Activated T-cell treated with anti-CD3 and anti-CD28 coated beads, Interleukin-2, amount 50 U/mL, for 1 hour (primary cell): ENCODE data around the gene SLC9A3.
"Not testable (repeated sequence)": the region's sequence is repeated elsewhere in the genome, so short reads cannot be mapped to it uniquely, and the experiment has no call there.

Experiments
- DNase-seq: peaks from one replicate; pipeline ENCODE4 v3.0.0-alpha.2; 2020

SLC9A3 gene

DNA sequence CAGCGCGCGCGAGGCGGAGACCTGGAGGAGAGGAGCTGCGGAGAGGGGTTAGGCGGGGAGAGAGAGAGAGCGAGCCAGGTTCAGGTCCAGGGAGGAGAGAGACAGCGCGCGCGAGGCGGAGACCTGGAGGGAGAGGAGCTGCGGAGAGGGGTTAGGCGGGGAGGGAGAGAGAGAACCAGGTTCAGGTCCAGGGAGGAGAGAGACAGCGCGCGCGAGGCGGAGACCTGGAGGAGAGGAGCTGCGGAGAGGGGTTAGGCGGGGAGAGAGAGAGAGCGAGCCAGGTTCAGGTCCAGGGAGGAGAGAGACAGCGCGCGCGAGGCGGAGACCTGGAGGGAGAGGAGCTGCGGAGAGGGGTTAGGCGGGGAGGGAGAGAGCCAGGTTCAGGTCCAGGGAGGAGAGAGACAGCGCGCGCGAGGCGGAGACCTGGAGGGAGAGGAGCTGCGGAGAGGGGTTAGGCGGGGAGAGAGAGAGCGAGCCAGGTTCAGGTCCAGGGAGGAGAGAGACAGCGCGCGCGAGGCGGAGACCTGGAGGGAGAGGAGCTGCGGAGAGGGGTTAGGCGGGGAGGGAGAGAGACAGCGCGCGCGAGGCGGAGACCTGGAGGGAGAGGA is 49.9 kb downstream of the SLC9A3 start:
- DNase-seq = not testable (repeated sequence)

DNA sequence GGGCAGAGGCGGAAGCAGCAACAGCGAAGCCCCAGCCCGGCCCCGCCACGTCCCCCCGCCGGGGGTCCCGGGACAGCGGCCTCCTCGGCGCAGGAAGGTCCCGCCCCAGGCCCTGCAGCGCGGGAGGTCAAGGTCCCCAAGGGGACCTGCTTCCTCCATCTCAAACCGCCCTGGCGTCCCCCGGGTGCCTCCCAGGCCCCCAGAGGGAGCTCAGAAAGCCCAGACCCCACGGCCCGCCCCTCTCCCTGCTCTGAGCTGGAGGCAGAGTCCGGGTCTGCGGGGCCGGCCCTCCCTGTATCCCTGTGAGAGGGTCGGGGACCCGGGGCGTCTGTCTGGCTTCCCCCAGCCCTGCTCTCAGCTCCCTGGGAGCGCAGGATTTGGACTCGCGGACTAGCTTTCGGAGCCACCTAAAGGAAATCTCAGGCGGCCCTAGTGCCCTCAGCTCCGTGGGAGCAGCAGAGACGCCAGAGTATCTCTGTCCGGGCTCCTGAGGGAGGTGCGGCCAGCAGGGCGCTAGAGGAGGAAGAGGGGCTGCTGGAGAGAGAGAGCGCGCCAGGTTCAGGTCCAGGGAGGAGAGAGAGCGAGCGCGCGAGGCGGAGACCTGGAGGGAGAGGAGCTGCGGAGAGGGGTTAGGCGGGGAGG is 50.6 kb downstream of the SLC9A3 start:
- peak; percentile 57 for DNase-seq

DNA sequence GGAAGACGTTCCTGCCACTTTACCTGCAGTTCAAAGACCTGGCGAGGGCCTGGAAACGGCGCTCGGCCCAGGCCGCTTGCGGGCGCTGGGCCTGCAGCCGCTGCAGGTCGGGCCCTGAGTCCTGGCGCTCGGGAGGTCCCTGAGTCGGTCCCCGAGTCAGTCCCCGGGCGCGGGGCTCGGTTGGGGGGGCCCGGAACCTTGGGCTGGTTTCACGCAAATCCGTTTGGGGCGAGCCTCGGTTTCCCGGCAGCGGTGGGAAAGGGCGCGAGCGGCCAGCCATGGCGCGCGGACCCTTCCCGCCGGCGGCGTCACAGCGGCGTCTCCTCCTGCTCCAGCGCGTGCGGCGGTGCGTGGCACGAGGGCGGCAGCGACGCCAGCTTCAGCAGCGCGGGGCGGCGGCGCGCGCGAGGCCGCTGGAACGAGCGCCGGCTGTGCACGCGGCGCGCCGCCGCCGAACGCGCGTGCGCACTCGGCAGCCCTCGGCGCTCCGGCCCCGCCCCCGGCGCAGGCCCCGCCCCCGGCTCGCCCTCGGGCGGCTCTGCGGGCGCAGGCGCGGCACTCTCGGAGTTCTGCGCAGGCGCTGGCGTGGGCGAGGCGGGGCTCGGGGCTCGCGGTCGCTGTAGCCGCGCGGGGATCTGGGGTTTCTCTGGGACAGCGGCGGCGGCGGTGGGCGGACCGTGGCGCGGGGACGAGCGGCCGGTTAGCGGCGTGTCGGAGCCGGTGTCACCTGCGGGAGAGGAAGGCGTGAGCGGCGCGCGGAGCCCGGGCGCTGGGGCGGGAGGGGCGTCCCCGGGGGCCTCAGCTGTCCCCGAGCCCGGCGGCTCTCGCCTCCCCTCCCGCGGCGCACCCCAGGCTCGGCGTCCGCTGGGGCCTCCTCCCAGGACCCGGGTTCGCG is 51.3 kb downstream of the SLC9A3 start:
- peak; percentile 93 for DNase-seq

- DNase-seq = no peak
Observed at GRCh38 chr5:472076-472655, 52.1 kb downstream of the SLC9A3 start.

DNA sequence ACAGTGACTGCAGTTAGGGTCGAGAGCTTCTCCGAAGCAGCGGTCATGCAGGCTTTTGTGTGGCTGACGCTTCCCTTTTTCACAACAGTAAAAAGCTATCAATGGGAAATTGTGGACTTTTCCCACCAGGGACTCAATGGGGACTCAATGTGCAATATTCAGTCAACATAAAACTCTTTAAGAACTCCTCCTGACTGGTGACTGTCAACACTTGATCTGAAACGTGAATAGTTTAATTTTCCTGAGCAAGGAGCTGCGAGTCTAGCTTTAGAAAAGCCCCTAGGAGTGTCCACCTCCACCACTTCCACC is 52.5 kb downstream of the SLC9A3 start:
- no peak for DNase-seq

DNA sequence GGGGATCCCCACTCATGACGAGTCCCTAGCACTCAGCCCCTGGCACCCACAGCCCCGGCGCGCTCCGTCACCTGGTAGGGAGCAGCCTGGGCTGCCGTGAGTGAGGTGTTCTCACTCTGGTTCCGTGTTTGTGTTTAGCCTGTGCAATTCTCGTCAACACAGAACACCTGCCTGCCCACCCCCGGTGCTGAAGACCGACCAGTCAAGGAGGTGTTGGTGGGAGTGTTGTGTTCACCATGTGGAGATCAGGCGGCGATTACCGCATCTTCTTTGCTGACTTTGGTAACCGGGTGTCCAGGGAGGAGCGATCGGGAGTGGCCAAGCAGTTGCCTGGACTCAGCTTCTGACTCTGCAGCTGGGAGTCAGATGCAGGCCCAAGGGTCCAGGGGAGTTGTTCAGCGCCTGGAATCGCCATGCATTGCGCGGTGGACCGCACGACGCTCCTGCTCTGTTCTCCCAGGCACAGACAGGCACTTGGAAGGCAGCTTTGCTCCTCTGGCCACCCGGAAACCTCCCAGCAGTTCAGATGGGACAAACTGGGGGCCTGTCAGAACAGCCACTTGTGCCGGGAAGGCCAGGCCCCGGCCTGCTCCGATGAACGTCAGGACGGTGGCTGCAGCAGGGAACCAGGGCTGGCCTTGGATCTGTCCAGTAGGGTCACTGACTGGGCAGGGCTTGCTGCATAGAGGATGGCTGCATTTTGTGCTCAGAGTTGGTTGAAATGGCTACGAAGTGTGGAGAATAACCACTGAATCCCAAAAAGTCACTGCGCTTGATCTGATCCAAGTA is 53.1 kb downstream of the SLC9A3 start:
- DNase-seq = no peak

- DNase-seq = no peak
Observed at GRCh38 chr5:469752-470483, 54.3 kb downstream of the SLC9A3 start.

DNA sequence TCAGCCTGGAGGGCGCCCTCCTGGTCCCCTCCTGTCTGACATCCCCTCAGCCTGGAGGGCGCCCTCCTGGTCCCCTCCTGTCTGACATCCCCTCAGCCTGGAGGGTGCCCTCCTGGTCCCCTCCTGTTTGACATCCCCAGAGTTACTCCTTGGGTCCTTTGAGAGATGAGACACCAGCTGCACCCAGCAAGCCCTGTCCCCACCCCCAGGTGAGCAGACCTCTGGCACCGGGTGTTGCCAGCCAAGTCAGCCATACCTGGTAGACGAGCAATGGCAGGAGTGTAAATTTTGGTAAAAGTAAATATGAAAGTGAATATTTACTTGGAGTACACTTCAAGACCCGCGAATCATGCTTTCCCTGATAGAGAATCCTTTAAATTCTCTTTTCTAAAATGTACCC is 55.8 kb downstream of the SLC9A3 start:
- no peak for DNase-seq

DNA sequence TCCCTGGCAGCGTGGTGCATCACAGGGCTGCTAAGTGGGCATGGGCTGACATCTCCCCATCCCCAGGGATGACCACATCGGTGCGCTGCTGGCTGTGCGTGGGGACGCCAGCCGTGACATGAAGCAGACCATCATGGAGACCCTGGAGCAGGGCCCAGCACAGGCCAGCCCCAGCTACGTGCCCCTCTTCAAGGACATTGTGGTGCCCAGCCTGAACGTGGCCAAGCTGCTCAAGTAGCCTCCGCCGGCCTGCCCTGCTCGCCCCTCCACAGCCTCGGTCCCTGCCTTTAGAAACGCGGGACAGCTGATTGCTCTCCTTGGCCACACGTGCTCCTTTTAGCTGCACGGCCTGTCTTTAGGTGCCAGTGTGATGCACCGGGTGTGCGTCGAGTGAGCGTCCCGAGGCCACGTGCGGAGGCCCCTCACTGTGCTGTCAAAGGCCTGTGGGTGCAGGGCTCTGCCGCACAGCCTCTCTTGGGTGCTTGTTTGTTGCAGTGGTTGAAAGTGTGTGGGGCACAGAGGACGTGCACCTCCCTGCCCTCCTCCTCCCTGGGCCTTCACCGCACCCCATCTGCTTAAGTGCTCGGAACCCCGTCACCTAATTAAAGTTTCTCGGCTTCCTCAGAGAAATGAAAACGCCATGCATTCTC is 57.5 kb downstream of the SLC9A3 start:
- no peak for DNase-seq

DNA sequence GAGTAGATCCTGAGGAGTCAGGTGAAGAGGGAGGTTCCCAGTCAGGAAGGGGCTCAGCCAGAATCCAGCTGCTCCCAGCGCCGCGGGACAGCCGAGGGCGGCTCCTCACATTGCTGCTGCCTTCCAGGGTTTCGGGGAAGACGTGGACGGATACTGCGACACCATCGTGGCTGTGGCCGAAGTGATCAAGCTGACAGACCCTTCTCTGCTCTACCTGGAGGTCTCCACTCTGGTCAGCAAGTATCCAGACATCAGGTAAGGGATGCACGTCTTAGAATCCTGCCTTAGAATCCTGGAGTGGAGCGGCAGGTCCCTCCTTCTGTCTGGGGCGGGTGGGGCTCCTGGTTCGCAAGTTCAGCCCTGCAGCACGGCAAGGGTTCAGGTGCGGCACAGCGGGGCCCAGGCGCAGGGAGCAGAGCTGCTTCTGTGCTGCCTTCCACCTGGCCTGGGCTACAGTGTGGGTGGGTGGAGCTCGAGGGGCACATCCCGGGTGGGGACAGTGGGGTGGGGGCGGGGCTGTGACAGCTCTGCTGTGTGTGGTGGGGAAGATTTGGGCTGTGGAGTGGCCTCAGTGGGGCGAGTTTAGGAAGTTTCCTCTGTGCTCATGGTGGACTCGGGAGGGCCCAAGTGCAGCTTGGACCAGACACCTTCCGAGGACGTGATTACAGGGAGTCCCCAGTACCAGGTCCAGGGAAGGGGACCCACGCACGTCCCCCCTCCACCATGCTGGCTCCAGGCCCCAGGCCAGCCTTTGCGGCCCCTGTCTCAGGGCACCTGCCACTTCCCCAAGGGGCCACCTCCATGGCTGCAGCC is 58.5 kb downstream of the SLC9A3 start:
- no peak for DNase-seq

GRCh38 chr5:464843-465590 is 59.2 kb downstream of the SLC9A3 start:
- DNase-seq = no peak

DNA sequence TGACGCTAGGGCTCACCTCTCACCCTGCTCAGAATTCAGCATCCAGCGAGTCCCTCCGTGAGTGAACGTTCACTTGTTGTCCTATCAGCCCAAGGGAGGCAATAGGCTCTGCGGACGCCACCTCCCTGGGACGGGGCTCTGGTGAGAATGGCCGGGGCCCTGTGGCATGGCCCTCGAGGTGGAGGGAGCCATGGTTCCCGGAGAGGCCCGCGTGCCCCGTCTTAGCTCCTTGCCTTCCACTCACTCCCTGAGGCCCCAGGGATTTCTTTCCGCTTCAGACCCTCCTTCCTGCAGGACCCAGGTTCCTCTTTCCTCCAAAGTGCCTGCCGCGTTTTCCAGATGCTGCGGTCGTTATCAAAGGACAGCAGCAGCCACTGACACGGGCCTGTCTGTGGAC is 59.8 kb downstream of the SLC9A3 start:
- peak; percentile 21 for DNase-seq

- DNase-seq = peak; percentile 73
Observed at GRCh38 chr5:463952-464351, 60.3 kb downstream of the SLC9A3 start.

DNA sequence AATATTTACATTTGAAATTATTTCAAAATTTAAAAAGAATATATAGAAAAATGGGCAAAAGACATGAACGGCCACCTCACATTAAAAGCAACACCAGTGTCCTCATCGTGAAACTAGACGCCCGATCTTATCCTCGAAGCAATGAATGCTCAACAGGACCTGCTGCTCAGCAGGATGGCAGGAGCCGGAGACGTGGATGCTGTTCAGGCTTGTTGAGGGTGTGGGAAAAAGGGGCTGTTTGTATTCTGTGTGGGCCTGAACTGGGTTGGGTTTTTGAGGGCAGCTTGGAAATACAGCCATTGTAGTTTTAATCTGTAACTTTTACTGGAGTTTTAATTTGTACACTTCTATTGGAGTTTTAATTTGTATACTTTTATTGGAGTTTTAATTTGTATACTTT is 60.9 kb downstream of the SLC9A3 start:
- no peak for DNase-seq

- peak; percentile 4 for DNase-seq
Observed at GRCh38 chr5:462051-462481, 62.2 kb downstream of the SLC9A3 start.

DNA sequence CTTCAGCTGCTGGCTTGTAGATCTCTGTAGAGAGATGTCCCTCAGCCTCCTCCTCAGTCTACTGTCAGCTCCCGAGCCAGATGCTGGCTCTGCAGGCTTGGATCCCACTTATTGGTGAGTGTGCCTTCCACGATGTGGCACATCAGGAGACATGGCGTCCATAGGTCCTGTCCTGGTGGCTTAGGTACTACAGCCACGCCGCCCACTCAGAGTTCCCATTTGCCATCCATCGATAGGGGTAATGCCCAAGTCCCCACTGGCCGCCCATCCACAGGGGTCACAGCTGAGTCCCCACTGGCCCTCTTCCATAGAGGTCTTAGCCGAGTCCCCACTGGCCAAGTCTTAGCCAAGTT is 64.0 kb downstream of the SLC9A3 start:
- DNase-seq = peak; percentile 6

DNA sequence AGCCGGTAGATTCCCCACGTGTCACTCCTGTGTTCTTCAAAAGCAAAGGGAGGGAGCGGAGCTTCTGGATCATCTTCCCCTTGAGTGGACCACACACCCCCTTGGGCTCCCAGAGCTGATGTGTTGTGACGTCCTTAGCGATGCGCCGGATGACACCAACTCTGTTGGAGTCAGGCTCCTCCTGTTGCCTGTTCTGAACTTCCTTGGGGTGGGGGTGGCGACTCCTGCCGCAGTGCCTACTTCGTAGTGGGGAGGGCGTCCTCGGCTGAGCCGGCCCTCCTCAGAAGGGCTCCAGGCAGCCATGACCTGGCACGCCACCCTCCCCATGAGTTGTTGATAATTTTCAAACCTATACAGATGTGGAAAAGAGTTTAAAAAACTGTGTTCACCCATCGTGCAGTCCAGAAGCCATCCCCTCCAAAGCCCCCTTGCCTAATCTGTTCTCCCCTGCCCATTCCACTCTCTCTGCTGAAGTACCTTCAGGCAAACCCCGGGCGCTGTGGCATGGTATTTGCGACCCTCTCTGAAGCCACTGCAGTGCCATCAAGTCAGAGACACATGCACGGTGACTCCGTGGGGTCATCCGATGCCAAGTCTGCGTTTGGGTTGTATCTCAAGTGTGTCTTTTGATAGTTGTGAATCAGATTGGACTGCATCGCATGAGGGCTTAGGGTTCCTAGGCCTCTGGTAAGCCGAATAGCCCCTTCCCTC is 64.5 kb downstream of the SLC9A3 start:
- DNase-seq = peak; percentile 13

- no peak for DNase-seq
Observed at GRCh38 chr5:458547-459353, 65.5 kb downstream of the SLC9A3 start.
